Left renal pelvis (tissue), 4 donors: Measurements from ENCODE around the gene MACROH2A1. TPM values are rescaled to one million over a fixed set of nuclear protein-coding genes. Genes with fewer than 3 reads are reported as not detected.

Experiments
- DNase-seq, 4 donors: peaks; one replicate each; pipeline ENCODE4 v3.0.0-alpha.2; 2013; ENCODE audit warnings: low read depth in 4 of 4, low spot score in 3 of 4
- polyA plus RNA-seq, 4 donors: library from polyadenylated mRNA; unstranded; fragments of 120-200 nt; gene quantifications; one replicate each; pipeline ENCODE4 v1.2.1, GENCODE V29; 2013; ENCODE audit not compliant: insufficient read length in 4 of 4

Gene MACROH2A1
- polyA plus RNA-seq, 4 donors: 140 to 243 (median 214) TPM

- DNase-seq: no peak
These were observed 724 bp downstream of the MACROH2A1 start for GRCh38 chr5:135398160-135398854.

GRCh38 chr5:135397084-135397483, 1.9 kb downstream of the MACROH2A1 start:
- DNase-seq: no peak

DNA sequence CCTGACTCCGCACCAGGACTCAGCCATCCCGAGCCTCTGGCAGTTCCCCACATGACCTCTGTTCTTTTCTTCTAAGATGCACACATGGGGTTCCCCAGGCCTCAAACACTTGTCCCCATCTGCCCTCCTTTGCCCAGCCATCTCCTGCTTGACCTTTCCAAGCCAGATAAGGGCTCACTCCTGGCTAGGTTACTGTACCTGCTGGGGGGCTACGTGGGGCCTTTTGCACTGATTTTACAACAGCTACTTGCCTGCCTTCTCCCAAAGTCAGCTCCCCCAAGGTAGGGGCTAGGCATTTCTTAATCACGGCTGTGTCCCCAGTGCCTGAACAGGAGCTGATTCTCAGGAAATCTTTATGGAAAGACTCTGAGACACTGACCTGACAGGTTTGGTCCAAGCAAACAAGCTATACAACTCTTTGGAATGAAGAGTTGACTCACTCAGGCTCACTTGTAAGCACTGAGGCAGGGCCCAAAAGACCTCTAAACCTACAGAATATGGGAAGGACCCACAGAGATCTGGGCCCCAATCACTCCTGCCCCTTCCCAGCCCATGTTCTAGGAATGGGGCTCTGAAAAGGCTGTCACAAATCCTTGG, 2.5 kb downstream of the MACROH2A1 start:
- no peak for DNase-seq

GRCh38 chr5:135395866-135396265, 3.2 kb downstream of the MACROH2A1 start:
- DNase-seq: no peak

DNA sequence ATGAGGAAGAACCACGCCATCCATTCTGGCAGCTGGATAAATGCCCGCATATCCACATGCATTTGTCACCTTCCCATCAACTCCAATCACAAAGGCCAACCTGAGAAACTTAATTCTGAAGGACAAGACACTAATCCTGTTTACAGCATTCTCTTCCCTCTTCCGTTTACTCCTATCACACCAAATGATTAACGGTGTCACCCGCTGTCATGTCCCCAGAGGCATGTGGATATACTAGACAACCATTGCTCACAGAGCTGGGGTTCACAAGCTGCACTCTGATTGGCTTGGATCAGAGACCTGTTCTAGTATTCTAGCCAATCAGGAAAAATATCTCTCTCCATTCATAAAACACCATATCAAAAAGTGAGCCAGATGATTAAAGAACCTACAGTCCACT, 3.6 kb downstream of the MACROH2A1 start:
- no peak for DNase-seq

GRCh38 chr5:135394095-135394494, 4.9 kb downstream of the MACROH2A1 start:
- no peak for DNase-seq

- DNase-seq: no peak
These were observed 5.3 kb downstream of the MACROH2A1 start for GRCh38 chr5:135393691-135394090.

- no peak for DNase-seq
These were observed 5.8 kb downstream of the MACROH2A1 start for GRCh38 chr5:135393229-135393628.

DNA sequence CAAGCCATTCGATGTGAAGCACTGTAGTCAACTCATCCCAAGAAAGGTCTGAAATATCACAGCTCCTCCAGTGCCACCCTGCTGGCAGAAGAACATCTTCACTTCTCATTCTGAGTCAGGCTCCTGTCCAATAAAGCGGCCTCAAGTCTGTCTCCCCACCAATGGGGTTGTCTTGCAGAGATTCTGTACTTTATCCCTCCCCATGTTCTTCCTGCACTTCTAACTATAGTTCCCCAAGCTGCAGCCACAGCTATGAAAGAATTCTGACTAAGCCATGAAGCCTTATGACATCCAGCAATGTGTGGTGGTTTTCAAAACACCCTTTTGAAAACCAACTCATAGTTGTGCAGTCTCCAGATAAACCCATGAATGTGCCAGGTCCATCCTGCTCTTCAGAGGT, 6.8 kb downstream of the MACROH2A1 start:
- no peak for DNase-seq

GRCh38 chr5:135391869-135392255, 7.2 kb downstream of the MACROH2A1 start:
- no peak for DNase-seq

GRCh38 chr5:135391116-135391868, 7.7 kb downstream of the MACROH2A1 start:
- DNase-seq: no peak

GRCh38 chr5:135388860-135389435, 10.1 kb downstream of the MACROH2A1 start:
- DNase-seq: no peak

DNA sequence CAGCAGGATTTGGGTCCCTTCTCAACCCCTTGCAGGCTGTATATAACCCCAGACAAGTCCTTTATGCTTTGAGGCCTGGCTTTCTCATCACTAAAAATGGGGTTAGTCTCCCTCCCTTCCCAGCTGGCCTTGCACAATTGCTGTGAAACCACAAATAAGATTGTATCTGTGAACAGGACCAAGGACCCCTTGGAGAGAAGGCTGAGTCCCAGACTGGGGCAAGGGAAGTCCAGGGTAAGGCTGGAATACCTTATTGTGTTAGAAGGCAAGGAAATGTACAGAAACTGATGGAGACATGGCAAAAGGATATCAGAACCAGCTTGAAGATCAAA, 11.4 kb downstream of the MACROH2A1 start:
- DNase-seq: no peak

DNA sequence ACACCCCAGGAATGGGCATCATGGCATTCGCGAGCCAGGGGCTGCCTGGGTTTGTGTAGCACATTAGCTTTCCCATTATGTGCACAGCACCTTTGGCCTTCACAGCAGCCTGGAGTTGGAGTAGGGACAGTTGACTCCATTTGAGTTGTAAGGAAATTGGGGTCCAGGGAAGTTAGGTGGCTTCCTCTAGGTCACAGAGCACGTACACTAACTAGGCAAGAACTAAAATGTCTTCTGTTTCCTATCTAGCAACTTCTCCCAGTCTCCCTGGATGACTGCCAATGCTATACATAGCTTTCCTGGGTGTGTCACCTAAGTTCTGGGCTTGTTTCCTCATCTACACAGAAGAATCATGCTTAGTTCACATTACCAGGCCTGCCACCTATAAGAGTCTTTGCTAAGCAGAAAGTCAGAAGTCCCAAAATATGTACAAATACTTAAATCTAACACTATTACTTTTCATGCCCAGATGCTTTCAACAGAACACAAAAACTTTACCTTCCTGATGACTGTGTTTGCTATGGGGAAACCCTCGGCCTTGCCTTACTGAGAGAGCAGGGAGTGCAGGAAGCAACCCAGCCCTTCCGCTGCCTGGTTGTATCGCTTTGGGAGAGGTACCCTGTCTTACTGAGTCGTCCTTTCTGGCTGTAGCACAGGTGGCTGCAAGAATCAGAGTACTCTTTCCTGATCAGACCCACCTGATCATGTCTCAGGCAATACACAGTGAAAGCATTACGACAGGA, 12.0 kb downstream of the MACROH2A1 start:
- DNase-seq: no peak

DNA sequence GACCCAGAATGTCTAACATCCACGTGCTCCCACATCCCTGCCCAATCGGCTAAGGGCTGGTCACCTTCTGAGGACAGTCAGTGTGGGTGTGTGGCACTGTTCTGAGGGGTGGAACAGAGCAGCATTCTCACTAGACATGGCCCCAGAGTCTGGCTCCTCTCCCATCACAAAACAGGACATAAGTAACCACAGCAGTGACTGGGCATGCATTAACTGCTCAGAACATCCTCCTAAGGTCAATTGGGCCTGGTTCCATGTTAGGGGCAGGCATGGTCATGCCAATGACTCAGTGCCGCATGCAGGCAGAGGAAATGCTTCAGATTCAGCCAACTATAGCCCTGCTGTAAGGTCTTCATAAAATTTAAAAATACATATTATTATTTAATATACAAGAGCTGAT, 12.9 kb downstream of the MACROH2A1 start:
- DNase-seq: no peak

DNA sequence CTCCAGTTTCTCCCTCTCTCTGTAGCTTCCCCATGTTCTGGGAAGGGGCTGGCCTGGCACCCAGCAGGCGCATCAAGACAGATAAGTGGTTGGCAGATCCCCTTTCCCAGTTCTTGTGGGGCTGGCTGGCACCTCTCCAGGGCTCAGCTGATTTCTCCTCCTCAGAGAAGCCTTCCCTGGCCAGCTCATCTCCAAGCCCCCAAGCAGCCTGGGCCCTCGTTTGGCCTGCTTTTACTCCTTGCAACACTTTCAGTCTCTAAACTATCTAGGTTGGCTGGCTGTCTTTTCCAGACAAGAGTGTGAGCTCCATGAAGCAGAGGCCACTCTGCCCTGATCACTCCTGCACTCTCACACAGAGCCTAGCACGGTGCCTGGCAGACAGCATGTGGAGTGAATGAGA, 13.5 kb downstream of the MACROH2A1 start:
- no peak for DNase-seq

DNA sequence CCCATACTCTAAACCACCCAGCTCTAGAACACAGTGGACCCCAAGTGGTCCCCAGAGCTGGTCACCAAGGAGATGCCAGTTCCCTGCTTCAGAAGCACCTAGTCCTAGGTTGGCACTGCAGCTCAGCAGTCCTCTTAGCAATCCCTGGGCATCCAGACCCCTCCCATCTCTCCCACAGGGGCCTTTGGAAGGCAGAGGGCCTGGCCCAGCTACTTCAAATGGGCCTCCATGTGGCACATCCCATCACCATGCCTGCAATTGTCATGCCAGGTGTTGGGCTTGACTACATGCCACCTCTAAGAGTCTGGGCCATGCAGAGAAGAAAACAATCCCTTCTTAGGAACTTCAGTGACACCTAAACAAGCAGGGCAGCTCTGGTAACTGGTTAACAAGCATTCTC, 14.1 kb downstream of the MACROH2A1 start:
- no peak for DNase-seq

- DNase-seq: no peak
These were observed 15.1 kb downstream of the MACROH2A1 start for GRCh38 chr5:135383803-135384495.

GRCh38 chr5:135382981-135383380, 16.1 kb downstream of the MACROH2A1 start:
- DNase-seq: no peak

- DNase-seq: no peak
These were observed 16.8 kb downstream of the MACROH2A1 start for GRCh38 chr5:135382106-135382790.
